IPS-18a (cell line): ENCODE results near the gene FSCN2.

Experiments
- H3K27ac ChIP-seq: one replicate; pipeline ENCODE4 v1.5.1; 2013; ENCODE audit warnings: low read length
- H3K27me3 ChIP-seq: one replicate; pipeline ENCODE4 v1.6.1; 2013; ENCODE audit warnings: mild to moderate bottlenecking, low read length; ENCODE audit not compliant: control insufficient read depth, insufficient read depth
- H3K36me3 ChIP-seq: one replicate; pipeline ENCODE4 v1.6.1; 2013; ENCODE audit warnings: low read depth, low read length; ENCODE audit not compliant: control insufficient read depth
- H3K4me1 ChIP-seq: one replicate; pipeline ENCODE4 v1.6.1; 2013; ENCODE audit warnings: low read depth, low read length; ENCODE audit not compliant: control insufficient read depth
- H3K4me3 ChIP-seq: one replicate; pipeline ENCODE4 v1.5.1; 2013; ENCODE audit warnings: low read length
- H3K9ac ChIP-seq: one replicate; pipeline ENCODE4 v1.6.1; 2013; ENCODE audit warnings: mild to moderate bottlenecking, low read length, moderate library complexity
- H3K9me3 ChIP-seq: one replicate; pipeline ENCODE4 v1.6.1; 2013; ENCODE audit warnings: low read depth, low read length; ENCODE audit not compliant: control insufficient read depth

FSCN2 gene

DNA sequence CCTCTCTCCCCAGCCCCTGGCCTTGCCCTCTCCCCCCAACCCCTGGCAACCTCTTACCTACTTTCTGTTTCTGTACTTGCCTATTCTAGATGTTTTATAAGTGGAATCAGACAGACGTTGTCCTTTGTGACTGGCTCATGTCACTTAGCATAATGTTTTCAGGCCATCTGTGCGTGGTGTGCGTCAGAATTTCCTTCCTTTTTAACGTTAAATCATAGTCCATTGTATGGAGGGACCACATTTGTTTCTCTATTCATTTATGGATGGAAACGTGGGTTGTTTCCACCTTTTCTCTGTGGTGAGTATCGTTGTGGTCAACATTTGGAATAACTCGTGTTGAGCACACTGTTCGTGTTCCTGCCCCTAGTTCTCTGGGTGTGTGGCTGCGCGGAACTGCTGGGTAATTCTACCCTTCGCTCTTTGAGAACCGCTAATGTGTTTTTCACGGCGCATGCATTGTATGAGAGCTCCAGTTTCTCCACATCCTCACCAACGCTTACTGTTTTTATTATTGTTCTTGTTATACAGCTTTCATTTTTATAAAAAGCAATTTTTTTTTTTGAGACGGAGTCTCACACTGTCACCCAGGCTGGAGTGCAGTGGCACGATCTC is 41.9 kb upstream of the FSCN2 start:
- no peaks in the 10 kb centered on the region for H3K36me3 ChIP-seq
- no peak overlapping the region for H3K9ac ChIP-seq
- H3K27ac ChIP-seq: no peak overlapping the region
- no peak overlapping the region for H3K4me3 ChIP-seq
- peaks cover 60% of the 10 kb centered on the region for H3K27me3 ChIP-seq
- no peaks in the 10 kb centered on the region for H3K9me3 ChIP-seq
- H3K4me1 ChIP-seq: peaks cover 22% of the 10 kb centered on the region

GRCh38 chr17:81487089-81487486 is 41.1 kb upstream of the FSCN2 start:
- no peaks in the 10 kb centered on the region for H3K36me3 ChIP-seq
- peaks cover 54% of the 10 kb centered on the region for H3K27me3 ChIP-seq
- no peak overlapping the region for H3K27ac ChIP-seq
- H3K4me3 ChIP-seq: no peak overlapping the region
- H3K4me1 ChIP-seq: peaks cover 22% of the 10 kb centered on the region
- no peaks in the 10 kb centered on the region for H3K9me3 ChIP-seq
- no peak overlapping the region for H3K9ac ChIP-seq

- H3K9ac ChIP-seq: peak overlapping the region; percentile 50
- H3K27ac ChIP-seq: no peak overlapping the region
- H3K36me3 ChIP-seq: no peaks in the 10 kb centered on the region
- peaks cover 48% of the 10 kb centered on the region for H3K27me3 ChIP-seq
- peak overlapping the region; percentile 45 for H3K4me3 ChIP-seq
- H3K4me1 ChIP-seq: peaks cover 22% of the 10 kb centered on the region
- H3K9me3 ChIP-seq: no peaks in the 10 kb centered on the region
Observed at GRCh38 chr17:81487487-81488275, 40.5 kb upstream of the FSCN2 start.

DNA sequence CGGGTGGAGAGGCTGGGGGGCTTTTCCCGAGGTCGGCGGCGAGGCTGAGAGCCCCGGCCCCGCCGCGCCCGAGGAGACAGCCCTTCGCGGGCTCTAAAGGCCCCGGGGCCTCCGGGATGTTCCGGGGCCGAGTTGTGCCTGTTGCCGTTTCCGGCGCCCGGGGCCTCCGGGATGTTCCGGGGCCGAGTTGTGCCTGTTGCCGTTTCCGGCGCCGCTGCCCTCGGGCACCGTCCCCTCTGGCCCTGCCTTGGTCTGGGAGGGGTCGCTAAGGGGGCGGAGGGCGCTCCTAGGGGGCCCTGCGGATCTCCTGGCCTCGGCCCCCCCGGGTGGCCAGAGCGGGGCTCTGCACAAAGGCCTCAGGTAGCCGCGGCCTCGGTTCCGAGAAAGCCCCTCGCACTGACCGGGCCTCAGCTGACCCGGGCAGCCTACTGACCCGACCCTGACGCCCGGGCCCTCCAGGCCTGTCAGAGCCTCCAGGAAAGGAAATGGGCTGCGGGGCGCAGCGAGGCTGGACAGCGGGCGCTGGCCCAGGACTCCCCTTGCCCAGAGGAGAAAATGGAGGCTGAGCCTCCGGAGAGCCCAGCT is 39.8 kb upstream of the FSCN2 start:
- Histone ChIP-seq H3K4me1 (peaks cover 22% of the 10 kb centered on the region), H3K27ac (no peak overlapping the region), H3K9ac (peak overlapping the region; percentile 50)

GRCh38 chr17:81489012-81489997 is 38.9 kb upstream of the FSCN2 start:
- peaks cover 41% of the 10 kb centered on the region for H3K27me3 ChIP-seq
- no peak overlapping the region for H3K9ac ChIP-seq
- H3K36me3 ChIP-seq: no peaks in the 10 kb centered on the region
- H3K9me3 ChIP-seq: no peaks in the 10 kb centered on the region
- H3K4me1 ChIP-seq: peaks cover 22% of the 10 kb centered on the region
- peak overlapping the region; percentile 22 for H3K4me3 ChIP-seq
- H3K27ac ChIP-seq: no peak overlapping the region

More for the DNA sequence above, 39.8 kb upstream of the FSCN2 start:
- H3K4me3 ChIP-seq: peak overlapping the region; percentile 45
- H3K27me3 ChIP-seq: peaks cover 47% of the 10 kb centered on the region
- no peaks in the 10 kb centered on the region for H3K9me3 ChIP-seq
- H3K36me3 ChIP-seq: no peaks in the 10 kb centered on the region

GRCh38 chr17:81489998-81490992 is 37.9 kb upstream of the FSCN2 start:
- H3K9ac ChIP-seq: no peak overlapping the region
- H3K9me3 ChIP-seq: no peaks in the 10 kb centered on the region
- H3K4me1 ChIP-seq: peaks cover 19% of the 10 kb centered on the region
- no peaks in the 10 kb centered on the region for H3K36me3 ChIP-seq
- peak overlapping the region; percentile 22 for H3K4me3 ChIP-seq
- H3K27me3 ChIP-seq: peaks cover 41% of the 10 kb centered on the region
- no peak overlapping the region for H3K27ac ChIP-seq

- Histone ChIP-seq H3K36me3 (no peaks in the 10 kb centered on the region), H3K4me3 (no peak overlapping the region), H3K27ac (no peak overlapping the region), H3K9ac (no peak overlapping the region), H3K4me1 (peaks cover 19% of the 10 kb centered on the region), H3K9me3 (no peaks in the 10 kb centered on the region), H3K27me3 (peaks cover 35% of the 10 kb centered on the region)
Observed at GRCh38 chr17:81491181-81491581, 37.0 kb upstream of the FSCN2 start.

- Histone ChIP-seq H3K4me1 (peaks cover 19% of the 10 kb centered on the region), H3K9me3 (no peaks in the 10 kb centered on the region), H3K9ac (no peak overlapping the region), H3K4me3 (no peak overlapping the region), H3K27me3 (peaks cover 29% of the 10 kb centered on the region), H3K27ac (no peak overlapping the region), H3K36me3 (no peaks in the 10 kb centered on the region)
Observed at GRCh38 chr17:81491761-81492160, 36.4 kb upstream of the FSCN2 start.

- Histone ChIP-seq H3K27me3 (peaks cover 25% of the 10 kb centered on the region), H3K36me3 (no peaks in the 10 kb centered on the region), H3K9me3 (no peaks in the 10 kb centered on the region), H3K27ac (no peak overlapping the region), H3K4me3 (no peak overlapping the region), H3K4me1 (peaks cover 19% of the 10 kb centered on the region), H3K9ac (no peak overlapping the region)
Observed at GRCh38 chr17:81492202-81492601, 36.0 kb upstream of the FSCN2 start.

DNA sequence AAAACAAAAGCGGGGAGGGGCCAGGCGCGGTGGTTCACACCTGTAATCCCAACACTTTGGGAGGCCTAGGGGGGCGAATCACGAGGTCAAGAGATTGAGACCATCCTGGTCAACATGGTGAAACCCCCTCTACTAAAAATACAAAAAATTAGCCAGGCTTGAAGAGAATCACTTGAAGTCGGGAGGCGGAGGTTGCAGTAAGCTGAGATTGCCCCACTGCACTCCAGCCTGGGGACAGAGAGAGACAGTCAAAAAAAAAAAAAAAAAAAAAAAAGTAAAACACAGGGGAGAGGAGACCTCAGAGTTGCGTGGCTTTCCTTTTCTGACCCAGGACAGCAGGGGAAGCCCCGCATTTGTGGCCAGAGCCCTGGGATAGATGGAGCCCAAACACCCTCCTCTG is 35.5 kb upstream of the FSCN2 start:
- Histone ChIP-seq H3K27me3 (peaks cover 22% of the 10 kb centered on the region), H3K9ac (no peak overlapping the region)

More for the DNA sequence above, 35.5 kb upstream of the FSCN2 start:
- Histone ChIP-seq H3K36me3 (no peaks in the 10 kb centered on the region), H3K4me3 (no peak overlapping the region), H3K9me3 (no peaks in the 10 kb centered on the region), H3K4me1 (peaks cover 19% of the 10 kb centered on the region), H3K27ac (no peak overlapping the region)
